ENCODE data around the gene EFNA3. TPM values are rescaled to one million over a fixed set of nuclear protein-coding genes. Genes with fewer than 3 reads are reported as not detected.
A peak's percentile ranks its signal among the peaks of the same experiment; 100 is the strongest.

Gene EFNA3
- total and polyA plus RNA-seq, 9 of the 15 experiments (the other 6 are each of a cell fraction or from before 2014, with no cell fraction given), result 0.59 to 7.9 (median 4.7) TPM

- Histone ChIP-seq H2AFZ (ENCODE audit: low read depth, low read length) (peak overlapping the region; percentile 87; the same call in 1 of the 2 replicates), H3K4me1 (replicated peaks in 1 of 2; ENCODE audit: control insufficient read depth in 2 of 2, insufficient read depth in 2 of 2, low read length in 2 of 2) (peaks cover 26 to 49% of the 10 kb centered on the region in 2 experiments), H3K79me2 (ENCODE audit: control insufficient read depth, insufficient read depth, low read length) (no peaks in the 10 kb centered on the region), H3K4me2 (ENCODE audit: insufficient read depth, low read length) (peak overlapping the region; percentile 76), H3K9me3 (replicated peaks; ENCODE audit: control insufficient read depth, insufficient read depth, low read depth, low read length) (no peaks in the 10 kb centered on the region), H3K9ac (ENCODE audit: insufficient read depth in 1 of 2, low read depth in 2 of 2, low read length in 2 of 2) (peak overlapping the region; percentile 48 to 77; a peak in 3 of 4 replicates), H4K20me1 (replicated peaks; ENCODE audit: control insufficient read depth, insufficient read depth, low read length) (no peaks in the 10 kb centered on the region), H3K36me3 (ENCODE audit: control insufficient read depth, insufficient read depth, low read length) (peaks cover 15% of the 10 kb centered on the region; the same call in 1 of the 3 replicates), H3K27me3 (ENCODE audit: control insufficient read depth in 2 of 2, insufficient read depth in 2 of 2, low read length in 2 of 2) (no peaks in the 10 kb centered on the region), H3K27ac (ENCODE audit: extremely low read depth, low read depth, low read length) (peak overlapping the region; percentile 41; the same call in 2 of the 3 replicates), H3K9me1 (ENCODE audit: control insufficient read depth, insufficient read depth, low read length) (no peaks in the 10 kb centered on the region), H3K4me3 (peak overlapping the region; percentile 29; the same call in 1 of the 2 replicates)
- in situ Hi-C loops (cut with MboI) (no loop called here), intact Hi-C loops (cut with micrococcal nuclease) (loop anchor here (2.0 kb wide), 1 partner anchor 15 kb away; no protein-coding TSS in a partner anchor)
- CTCF ChIA-PET (ENCODE audit: low intra/inter-chr PET ratio), result no interaction called here
- FAIRE-seq (no peak), DNase-seq (ENCODE audit: extremely low read depth in 1 of 4, low spot score in 3 of 4) (peak in 1 of 4 experiments; percentile 34), ATAC-seq (no peak)
- no peak for TF ChIP-seq PRPF4 (IDR thresholded peaks at IDR 0.05; ENCODE audit: insufficient read depth, low read depth, low read length, poor library complexity, severe bottlenecking)
- TF ChIP-seq NFIC (IDR thresholded peaks at IDR 0.05), result peak; percentile 94
- 0 out of 2 replicates have a peak, but pooled peaks have one; percentile 19 for TF ChIP-seq STAG1 (CRISPR knock-in tag; IDR thresholded peaks at IDR 0.05; ENCODE audit: borderline replicate concordance)
- no peak for TF ChIP-seq ZNF174 (CRISPR knock-in tag; IDR thresholded peaks at IDR 0.05)
- no peak for TF ChIP-seq RERE (CRISPR knock-in tag; IDR thresholded peaks at IDR 0.05; ENCODE audit: borderline replicate concordance)
- no peak for TF ChIP-seq NCOA1 (IDR thresholded peaks at IDR 0.05; ENCODE audit: low read depth)
- no peak for TF ChIP-seq DNMT1 (IDR thresholded peaks at IDR 0.05)
- no TSS peak for BruUV-seq (replicated peaks)
- POLR2A ChIA-PET, result interaction anchor here (0.7 kb wide), 1 partner anchor 21 kb away, joined by 3 read pairs; no protein-coding TSS in a partner anchor
- WGBS (ENCODE audit: insufficient coverage, low coverage, missing lambda C conversion rate), result 9% methylated on average over 11 of the region's 28 CpGs
These were observed 8.4 kb upstream of the EFNA3 start for GRCh38 chr1:155070158-155070621.
